22Rv1 (cell line): ENCODE data around the gene IDH2.
A peak's percentile ranks its signal among the peaks of the same experiment; 100 is the strongest.
"Not testable (repeated sequence)": the region's sequence is repeated elsewhere in the genome, so short reads cannot be mapped to it uniquely, and the experiment has no call there.

Source experiments
- H3K27ac ChIP-seq: fragments of 450-650 bp; 2 replicates; pipeline ENCODE4 v1.5.1; 2017
- CTCF ChIP-seq: fragments of 450-650 bp; IDR thresholded peaks from 2 replicates; pipeline ENCODE4 v1.5.1; 2017; ENCODE audit warnings: mild to moderate bottlenecking
- ZFX ChIP-seq: fragments of 450-650 bp; IDR thresholded peaks from 2 replicates; pipeline ENCODE4 v1.6.1; 2017; ENCODE audit warnings: antibody characterized with exemption, borderline replicate concordance

The IDH2 gene

GRCh38 chr15:90113166-90113565 lies 10.9 kb upstream of the IDH2 start:
- no peak overlapping the region for H3K27ac ChIP-seq
- no peak for TF ChIP-seq ZFX
- no peak for TF ChIP-seq CTCF

DNA sequence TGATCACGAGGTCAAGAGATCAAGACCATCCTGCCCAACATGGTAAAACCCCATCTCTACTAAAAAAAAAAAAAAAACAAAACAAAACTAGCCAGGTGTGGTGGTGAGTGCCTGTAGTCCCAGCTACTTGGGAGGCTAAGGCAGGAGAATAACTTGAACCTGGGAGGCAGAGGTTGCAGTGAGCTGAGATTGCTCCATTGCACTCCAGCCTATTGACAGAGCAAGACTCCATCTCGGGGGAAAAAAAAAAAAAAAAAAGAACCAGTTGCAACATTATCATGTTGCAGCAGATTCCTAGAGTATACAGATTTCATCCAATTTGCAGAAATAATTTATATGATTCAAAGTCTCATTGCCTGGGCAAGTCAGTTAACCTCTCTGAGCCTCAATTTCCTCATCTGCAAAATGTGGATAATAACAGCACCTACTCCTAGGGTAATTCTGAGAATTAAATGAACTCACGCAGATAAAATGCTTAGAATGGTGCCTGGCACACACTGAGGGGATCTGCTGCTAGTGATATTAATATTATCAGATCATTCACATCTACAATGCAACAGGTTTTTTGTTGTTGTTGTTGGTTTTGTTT lies 7.0 kb upstream of the IDH2 start:
- not testable (repeated sequence) for H3K27ac ChIP-seq

DNA sequence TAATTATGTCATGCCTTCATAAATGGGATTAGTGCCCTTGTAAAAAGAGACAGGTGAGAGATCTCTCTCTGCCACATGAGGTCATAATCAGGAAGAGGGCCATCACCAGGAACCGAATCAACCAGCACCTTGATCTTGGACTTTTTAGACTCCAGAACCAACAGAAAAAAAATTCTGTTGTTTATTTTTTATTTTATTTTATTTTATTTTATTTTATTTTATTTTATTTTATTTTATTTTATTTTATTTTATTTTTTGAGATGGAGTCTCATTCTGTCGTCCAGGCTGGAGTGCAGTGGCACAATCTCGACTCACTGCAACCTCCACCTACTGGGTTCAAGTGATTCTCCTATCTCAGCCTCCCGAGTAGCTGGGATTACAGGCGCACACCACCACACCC lies 5.8 kb upstream of the IDH2 start:
- not testable (repeated sequence) for H3K27ac ChIP-seq

- H3K27ac ChIP-seq = peak overlapping the region; percentile 66
- no peak for TF ChIP-seq ZFX
- no peak for TF ChIP-seq CTCF
These were observed 4.4 kb upstream of the IDH2 start for GRCh38 chr15:90106522-90107117.

GRCh38 chr15:90105521-90105920 lies 3.3 kb upstream of the IDH2 start:
- no peak overlapping the region for H3K27ac ChIP-seq
- TF ChIP-seq CTCF (no peak), ZFX (no peak)

DNA sequence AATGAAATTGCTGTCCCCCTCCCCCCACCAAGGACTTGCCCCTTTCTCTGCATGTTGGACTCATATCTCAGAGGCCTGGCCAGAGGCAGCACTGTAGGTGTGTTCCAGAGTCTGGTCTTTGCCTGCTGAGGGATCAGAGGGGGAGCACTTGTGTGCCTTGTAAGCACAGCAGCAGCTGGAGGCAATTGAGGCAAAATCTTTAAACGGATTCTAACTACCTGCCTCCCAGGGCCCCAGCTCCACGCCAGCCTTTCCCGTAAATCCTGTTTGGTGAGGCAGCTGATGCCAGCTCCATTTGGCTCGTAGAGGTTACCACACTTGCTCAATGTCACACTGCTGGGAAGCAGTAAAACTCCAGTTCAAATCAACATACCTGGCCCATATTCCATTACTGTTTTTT lies 2.3 kb upstream of the IDH2 start:
- no peak for TF ChIP-seq ZFX
- no peak for TF ChIP-seq CTCF
- H3K27ac ChIP-seq = peak overlapping the region; percentile 35; the same call in 1 of the 2 replicates

DNA sequence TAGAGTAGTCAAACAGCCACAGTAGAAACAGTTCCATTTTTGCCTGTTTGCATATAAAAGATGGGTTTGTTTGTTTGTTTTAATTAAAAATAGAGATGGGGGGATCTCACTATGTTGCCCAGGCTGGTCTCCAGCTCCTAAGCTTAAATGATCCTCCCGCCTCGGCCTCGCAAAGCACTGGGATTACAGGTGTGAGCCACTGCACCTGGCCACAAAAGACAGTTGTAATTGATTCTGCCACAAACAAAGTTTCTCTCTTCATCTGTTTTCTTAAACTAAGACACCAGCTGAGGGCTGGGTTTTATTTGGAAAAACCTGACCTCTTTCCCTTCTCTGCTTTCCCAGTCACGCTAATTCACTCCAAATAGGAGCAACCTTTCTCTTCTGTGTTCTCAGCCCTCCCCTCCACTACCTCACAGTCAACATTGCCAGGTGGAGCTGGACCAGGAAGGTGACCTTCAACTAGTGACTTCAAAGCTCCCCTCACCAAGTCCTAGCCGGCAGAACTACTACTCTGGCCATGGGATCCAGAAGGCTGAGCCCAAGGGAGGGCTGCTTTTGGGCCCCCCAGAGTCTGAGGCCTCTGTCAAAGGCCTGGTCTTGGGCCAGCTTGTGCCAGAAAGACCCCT lies 1.5 kb upstream of the IDH2 start:
- peak overlapping the region; percentile 35 for H3K27ac ChIP-seq
- TF ChIP-seq ZFX (no peak), CTCF (no peak)

DNA sequence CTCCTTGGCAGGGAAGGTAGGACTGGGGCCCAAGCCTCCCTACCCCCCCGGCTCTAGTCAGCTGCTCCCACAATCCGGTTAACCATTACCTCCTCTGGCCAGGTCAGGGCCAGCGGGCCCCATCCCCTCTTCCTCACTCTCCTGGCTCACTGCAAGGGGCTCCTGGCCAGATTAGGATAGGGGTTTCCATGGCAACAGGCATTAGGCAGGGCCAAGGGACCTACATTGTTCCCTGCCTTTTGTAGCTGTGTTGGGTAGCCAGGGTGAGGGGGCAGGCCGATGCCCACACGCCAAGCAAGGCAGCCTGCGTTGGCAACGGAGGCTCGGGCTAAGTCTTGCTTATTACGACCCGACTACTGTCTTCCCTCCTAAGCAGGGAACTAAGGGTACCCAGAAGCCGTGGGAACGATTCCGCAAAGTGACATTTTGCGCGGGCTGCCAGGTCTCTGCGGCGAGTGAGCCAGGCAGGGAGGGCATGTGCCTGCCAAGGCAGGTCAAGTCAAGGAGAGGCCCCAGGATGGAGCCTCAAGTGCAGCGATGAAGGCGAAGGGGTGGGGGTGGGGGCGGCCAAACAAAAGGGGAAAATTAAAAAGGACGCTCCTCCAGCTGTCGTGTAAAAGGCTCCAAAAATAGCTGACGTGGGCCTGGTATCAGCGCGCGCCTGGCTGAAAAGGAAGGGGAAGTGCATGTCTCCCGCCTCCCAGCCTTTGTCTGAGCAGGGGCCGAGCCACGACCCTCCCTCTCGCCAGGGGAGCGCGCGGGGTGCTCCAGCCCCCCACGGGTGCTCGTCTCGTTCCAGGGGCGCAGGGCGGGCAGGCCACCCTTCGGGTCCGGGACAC lies 919 bp downstream of the IDH2 start:
- peak overlapping the region; percentile 67 for H3K27ac ChIP-seq
- no peak for TF ChIP-seq ZFX
- no peak for TF ChIP-seq CTCF
